K562 (cell line): ENCODE measurements around the gene ZNF8. TPM values are rescaled to one million over a fixed set of nuclear protein-coding genes. Genes with fewer than 3 reads are reported as not detected.

Experiments used
- BRCA1 ChIP-seq, 2 experiments: fragments of 450-650 bp in 1 of 2; sonication (generic) in 1 of 2; formaldehyde crosslinking in 1 of 2; IDR thresholded peaks; 2 replicates each; pipeline versions ENCODE4 v1.5.0 to v1.6.1; 2017 to 2020; ENCODE audit warnings: mild to moderate bottlenecking in 1 of 2, missing genetic modification reagents in 1 of 2
- CBFA2T2 ChIP-seq: fragments of 450-650 bp; conservative IDR thresholded peaks from 2 replicates; pipeline ENCODE4 v1.6.1; 2017; ENCODE audit warnings: mild to moderate bottlenecking
- CCAR2 ChIP-seq: fragments of 200-400 bp; formaldehyde crosslinking; IDR thresholded peaks from 2 replicates; pipeline ENCODE4 v1.6.1; 2017; ENCODE audit warnings: mild to moderate bottlenecking, low read depth, low read length
- FOS ChIP-seq: IDR thresholded peaks from 3 replicates; pipeline ENCODE4 v1.6.1; 2011; ENCODE audit not compliant: insufficient read length; ENCODE audit errors: extremely low read depth
- HMG20B ChIP-seq: fragments of 250-450 bp; sonication (Bioruptor Pico); IDR thresholded peaks from 2 replicates; pipeline ENCODE4 v1.5.0; 2021; ENCODE audit warnings: mild to moderate bottlenecking
- JUN ChIP-seq, 2 experiments: sonication (generic) in 1 of 2; formaldehyde crosslinking in 1 of 2; IDR thresholded peaks; 2 replicates each; pipeline versions ENCODE4 v1.6.1 to v1.8.0; 2012 to 2022; ENCODE audit warnings: borderline replicate concordance in 2 of 2, mild to moderate bottlenecking in 2 of 2, improper control_type of control experiment in 1 of 2, low read depth in 1 of 2, low read length in 1 of 2, missing genetic modification reagents in 1 of 2
- NFIC ChIP-seq: fragments of 450-650 bp; IDR thresholded peaks from 2 replicates; pipeline ENCODE4 v1.6.1; 2017; ENCODE audit warnings: mild to moderate bottlenecking, inconsistent platforms
- NR2C2 ChIP-seq, 2 experiments: fragments of 200-800 bp in 1 of 2; sonication (Bioruptor generic) in 1 of 2; sonication (generic) in 1 of 2; formaldehyde crosslinking in 1 of 2; IDR thresholded peaks; 2 replicates each; pipeline versions ENCODE4 v1.6.1 to v1.8.0; 2016 to 2022; ENCODE audit warnings: mild to moderate bottlenecking in 1 of 2, missing compliant biosample characterization in 1 of 2, missing genetic modification characterization in 1 of 2, missing genetic modification reagents in 1 of 2
- OTX1 ChIP-seq: fragments of 450-650 bp; formaldehyde crosslinking; IDR thresholded peaks from 2 replicates; pipeline ENCODE4 v1.4.0; 2022; ENCODE audit warnings: mild to moderate bottlenecking
- PCBP1 ChIP-seq: fragments of 200-400 bp; formaldehyde crosslinking; IDR thresholded peaks from 2 replicates; pipeline ENCODE4 v1.6.1; 2018; ENCODE audit warnings: mild to moderate bottlenecking, low read depth, low read length; ENCODE audit not compliant: poor library complexity, severe bottlenecking
- PML ChIP-seq: IDR thresholded peaks from 2 replicates; pipeline ENCODE4 v1.6.1; 2012; ENCODE audit warnings: low read length, inconsistent platforms
- POLR2AphosphoS2 ChIP-seq: IDR thresholded peaks from 2 replicates; pipeline ENCODE4 v1.6.1; 2012; ENCODE audit warnings: low read length, improper control_type of control experiment
- POLR2H ChIP-seq: IDR thresholded peaks from 2 replicates; pipeline ENCODE4 v1.6.1; 2016; ENCODE audit warnings: missing genetic modification characterization, low read depth, mild to moderate bottlenecking, control low read depth, missing compliant biosample characterization, moderate library complexity
- POLR3A ChIP-seq: IDR thresholded peaks from 2 replicates; pipeline ENCODE4 v1.6.1; 2011; ENCODE audit warnings: borderline replicate concordance, mild to moderate bottlenecking, moderate library complexity; ENCODE audit not compliant: insufficient read length, insufficient read depth; ENCODE audit errors: extremely low read depth
- SP2 ChIP-seq: IDR thresholded peaks from 2 replicates; pipeline ENCODE4 v1.6.1; 2011; ENCODE audit warnings: mild to moderate bottlenecking, low read depth, low read length, moderate library complexity; ENCODE audit not compliant: poor library complexity, severe bottlenecking; ENCODE audit errors: extremely low read depth
- TEAD4 ChIP-seq, 2 experiments: sonication (generic) in 1 of 2; formaldehyde crosslinking in 1 of 2; IDR thresholded peaks; 2 replicates each; pipeline versions ENCODE4 v1.6.1 to v1.8.0; 2012 to 2022; ENCODE audit warnings: borderline replicate concordance in 1 of 2, inconsistent platforms in 1 of 2, low read length in 1 of 2, mild to moderate bottlenecking in 1 of 2, missing genetic modification reagents in 1 of 2
- U2AF2 ChIP-seq: fragments of 200-400 bp; formaldehyde crosslinking; optimal IDR thresholded peaks from 2 replicates; pipeline ENCODE3; 2017; ENCODE audit warnings: low read depth, mild to moderate bottlenecking, low read length
- WHSC1 ChIP-seq: IDR thresholded peaks from one replicate; pipeline ENCODE4 v1.6.1; 2012; ENCODE audit warnings: low read length, control low read depth, inconsistent platforms
- ZNF133 ChIP-seq: fragments of 250-450 bp; sonication (Bioruptor Pico); IDR thresholded peaks from 2 replicates; pipeline ENCODE4 v1.4.0; 2020; ENCODE audit warnings: mild to moderate bottlenecking
- ZNF143 ChIP-seq: sonication (generic); formaldehyde crosslinking; IDR thresholded peaks from 2 replicates; pipeline ENCODE4 v1.9.0; 2022; ENCODE audit warnings: mild to moderate bottlenecking, missing genetic modification reagents
- ZNF507 ChIP-seq: conservative IDR thresholded peaks from 2 replicates; pipeline ENCODE4 v1.6.1; 2017; ENCODE audit warnings: missing genetic modification characterization, missing compliant biosample characterization
- ZNF589 ChIP-seq: fragments of 200-800 bp; sonication (Bioruptor generic); IDR thresholded peaks from 2 replicates; pipeline ENCODE4 v1.6.1; 2016; ENCODE audit warnings: low read depth, missing genetic modification characterization, missing compliant biosample characterization
- ZNF79 ChIP-seq: fragments of 250-450 bp; sonication (Bioruptor Pico); IDR thresholded peaks from 2 replicates; pipeline ENCODE4 v1.4.0; 2020; ENCODE audit warnings: low read depth, mild to moderate bottlenecking, moderate library complexity
- ZNF830 ChIP-seq: fragments of 250-450 bp; sonication (Bioruptor Pico); IDR thresholded peaks from 2 replicates; pipeline ENCODE4 v1.5.0; 2021; ENCODE audit warnings: mild to moderate bottlenecking
- polyA plus RNA-seq, 8 experiments: library from polyadenylated mRNA; depleted of rRNA in 4 of 8; stranded (reverse) in 5 of 8; unstranded in 3 of 8; fragments of >200 nt; fragmentation: Nextera tagmentation in 2 of 8; fragmentation: Illumina TruSeq in 1 of 8; extraction: Ambion mirVana in 2 of 8; extraction: Trizol in 1 of 8; gene quantifications; 2 replicates each; pipeline versions ENCODE4 v1.2.1 to v1.2.3, GENCODE V29; 2011 to 2014; ENCODE audit warnings: inconsistent platforms in 1 of 8, missing spikeins in 1 of 8
- total RNA-seq, 7 experiments: library from RNA; depleted of rRNA in 6 of 7; stranded (reverse); fragments of >200 nt in 6 of 7; fragmentation: Illumina TruSeq in 2 of 7; extraction: Trizol in 2 of 7; gene quantifications; 2 replicates each; pipeline versions ENCODE4 v1.2.1 to v1.2.3, GENCODE V29; 2011 to 2021; ENCODE audit warnings: low replicate concordance in 1 of 7
- TF ChIP-seq, protein P1 (sequence below): fragments of 250-450 bp; sonication (Bioruptor Pico); IDR thresholded peaks from 2 replicates; pipeline ENCODE4 v1.6.1; 2021; ENCODE audit warnings: mild to moderate bottlenecking
- TF ChIP-seq, protein P2 (sequence below): IDR thresholded peaks from 2 replicates; pipeline ENCODE4 v1.6.1; 2012; ENCODE audit warnings: low read depth, low read length, improper control_type of control experiment, borderline replicate concordance

Gene ZNF8
- total and polyA plus RNA-seq, 9 of the 15 experiments (the other 6 are each of a cell fraction or from before 2014, with no cell fraction given), result 0.71 to 7.7 (median 4.7) TPM

DNA sequence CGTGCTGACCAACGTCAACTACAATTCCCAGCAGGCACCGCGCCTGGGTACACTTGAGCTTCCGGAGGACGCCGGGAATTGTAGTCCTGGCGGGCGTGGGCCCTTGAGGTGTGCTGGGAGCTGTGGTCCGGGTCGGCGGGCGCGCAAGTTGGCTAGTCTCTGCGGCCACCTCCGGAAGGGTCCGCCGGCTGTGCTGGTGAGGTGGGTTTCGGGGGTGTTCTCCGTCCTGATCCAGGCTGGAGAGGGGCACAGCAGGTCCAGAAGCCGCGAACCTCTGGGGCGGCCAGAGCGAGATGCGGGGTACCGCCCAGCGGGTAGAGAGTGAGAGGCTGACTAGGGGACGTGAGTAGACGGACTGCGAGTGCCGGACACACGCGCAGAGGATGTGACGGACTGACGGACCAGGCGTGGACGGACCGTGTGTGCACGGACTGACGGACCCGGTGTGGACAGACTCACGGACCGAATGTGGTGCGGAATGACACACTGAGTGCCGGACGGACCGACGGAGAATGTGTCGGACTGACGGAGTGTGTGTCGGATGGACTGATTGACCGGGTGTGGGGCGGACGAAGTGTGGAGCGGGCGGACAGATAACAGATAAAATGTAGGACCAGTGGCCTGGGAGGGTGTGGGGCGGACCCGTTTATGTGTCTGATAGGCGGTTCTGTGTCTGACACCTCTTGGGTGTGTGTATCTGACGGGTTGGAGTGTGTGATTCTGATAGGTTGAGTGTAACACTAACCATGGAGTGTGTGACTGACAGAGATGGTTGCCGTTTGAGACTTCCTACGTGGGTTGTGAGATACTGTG is 48.4 kb downstream of the ZNF8 start, which contains the start of gene ZSCAN22 (continued):
- TF ChIP-seq PML (peak; percentile 61), ZNF143 (CRISPR knock-in tag) (peak; percentile 99), POLR2H (0 out of 2 replicates have a peak, but pooled peaks have one; percentile 41), TEAD4 (IDR thresholded peaks at IDR 0.05; ENCODE audit: low read length) (0 out of 2 replicates have a peak, but pooled peaks have one; percentile 12), TEAD4 (CRISPR knock-in tag; IDR thresholded peaks at IDR 0.05; ENCODE audit: borderline replicate concordance) (no peak), POLR3A (no peak), ZNF830 (CRISPR knock-in tag) (no peak), ZNF133 (CRISPR knock-in tag) (no peak), BRCA1 (IDR thresholded peaks at IDR 0.05) (no peak), BRCA1 (CRISPR knock-in tag; IDR thresholded peaks at IDR 0.05) (no peak), U2AF2 (no peak), SP2 (no peak), PCBP1 (no peak), WHSC1 (no peak), ZNF79 (CRISPR knock-in tag) (no peak), CCAR2 (no peak), JUN (IDR thresholded peaks at IDR 0.05; ENCODE audit: borderline replicate concordance, low read depth, low read length) (peak; percentile 36; the same call in 1 of the 2 replicates), JUN (CRISPR knock-in tag; IDR thresholded peaks at IDR 0.05; ENCODE audit: borderline replicate concordance) (peak; percentile 83; the same call in 1 of the 2 replicates), POLR2AphosphoS2 (no peak), CBFA2T2 (no peak), FOS (no peak), ZNF589 (CRISPR knock-in tag) (peak; percentile 75; the same call in 1 of the 2 replicates), NR2C2 (CRISPR knock-in tag; IDR thresholded peaks at IDR 0.05) (peak; percentile 82), NR2C2 (tag; IDR thresholded peaks at IDR 0.05) (peak; percentile 93), HMG20B (CRISPR knock-in tag) (no peak), NFIC (peak; percentile 58), ZNF507 (tag) (no peak), OTX1 (no peak; the same call in 1 of the 2 replicates)
- TF ChIP-seq, protein P1, sequence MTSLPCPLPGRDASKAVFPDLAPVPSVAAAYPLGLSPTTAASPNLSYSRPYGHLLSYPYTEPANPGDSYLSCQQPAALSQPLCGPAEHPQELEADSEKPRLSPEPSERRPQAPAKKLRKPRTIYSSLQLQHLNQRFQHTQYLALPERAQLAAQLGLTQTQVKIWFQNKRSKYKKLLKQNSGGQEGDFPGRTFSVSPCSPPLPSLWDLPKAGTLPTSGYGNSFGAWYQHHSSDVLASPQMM (CRISPR knock-in tag), result no peak
- TF ChIP-seq, protein P2, sequence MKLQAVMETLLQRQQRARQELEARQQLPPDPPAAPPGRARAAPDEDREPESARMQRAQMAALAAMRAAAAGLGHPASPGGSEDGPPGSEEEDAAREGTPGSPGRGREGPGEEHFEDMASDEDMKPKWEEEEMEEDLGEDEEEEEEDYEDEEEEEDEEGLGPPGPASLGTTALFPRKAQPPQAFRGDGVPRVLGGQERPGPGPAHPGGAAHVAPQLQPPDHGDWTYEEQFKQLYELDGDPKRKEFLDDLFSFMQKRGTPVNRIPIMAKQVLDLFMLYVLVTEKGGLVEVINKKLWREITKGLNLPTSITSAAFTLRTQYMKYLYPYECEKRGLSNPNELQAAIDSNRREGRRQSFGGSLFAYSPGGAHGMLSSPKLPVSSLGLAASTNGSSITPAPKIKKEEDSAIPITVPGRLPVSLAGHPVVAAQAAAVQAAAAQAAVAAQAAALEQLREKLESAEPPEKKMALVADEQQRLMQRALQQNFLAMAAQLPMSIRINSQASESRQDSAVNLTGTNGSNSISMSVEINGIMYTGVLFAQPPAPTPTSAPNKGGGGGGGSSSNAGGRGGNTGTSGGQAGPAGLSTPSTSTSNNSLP, result no peak
